ENCODE data around the gene SPATA13.

- no peak for TF ChIP-seq CTCF (IDR thresholded peaks at IDR 0.05)
- TF ChIP-seq POLR2A (IDR thresholded peaks at IDR 0.05): no peak
Measured at GRCh38 chr13:24280720-24281119, 120.2 kb downstream of the SPATA13 start.

Data from uterus (tissue), 2 donors.